Activated T-cell treated with anti-CD3 and anti-CD28 coated beads for 4 hours (primary cell): ENCODE data around the gene KCNE4.

Experiments
- DNase-seq: peaks from one replicate; pipeline ENCODE4 v3.0.0-alpha.2; 2020

Gene KCNE4

DNA sequence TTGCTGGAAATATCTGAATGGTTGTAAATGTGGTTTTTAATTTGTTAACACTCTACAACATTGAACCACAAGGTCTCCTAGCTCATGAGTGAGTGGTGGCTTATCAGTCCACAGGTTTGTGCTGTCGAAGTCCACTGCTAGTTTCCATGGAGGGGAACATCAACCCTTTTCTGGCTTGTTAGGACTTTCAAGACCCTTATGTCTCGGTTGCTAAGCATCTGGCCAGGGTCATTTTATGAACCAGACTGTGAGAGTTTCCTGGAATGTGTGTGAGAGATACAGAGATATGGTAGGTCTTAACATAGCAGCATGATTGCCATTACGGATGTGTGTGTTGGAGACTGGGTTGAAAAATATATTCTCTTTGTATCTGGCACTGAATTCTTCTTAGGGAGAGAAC, 36.9 kb downstream of the KCNE4 start:
- no peak for DNase-seq

DNA sequence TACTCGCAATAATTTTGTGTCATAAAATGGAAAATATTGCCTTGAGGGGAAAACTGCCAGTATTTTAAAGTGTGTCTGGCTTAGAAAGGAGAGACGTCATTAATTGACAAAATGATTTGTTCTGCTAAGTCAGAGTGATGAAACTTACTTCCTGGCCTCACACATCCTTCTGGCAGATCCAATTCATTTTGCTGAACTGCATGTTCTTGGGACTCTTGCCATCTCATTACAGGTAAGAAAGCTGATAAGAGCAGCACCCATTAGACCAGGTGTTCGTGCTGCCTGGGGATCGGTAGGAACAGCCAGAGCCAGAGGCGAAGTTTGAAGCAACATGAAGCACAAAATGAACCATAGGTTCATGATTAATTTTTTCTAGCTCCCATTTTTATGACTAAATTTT, 38.0 kb downstream of the KCNE4 start:
- no peak for DNase-seq

- DNase-seq = no peak
Observed at GRCh38 chr2:223090540-223091235, 38.7 kb downstream of the KCNE4 start.

- no peak for DNase-seq
Observed at GRCh38 chr2:223092667-223093066, 40.7 kb downstream of the KCNE4 start.

DNA sequence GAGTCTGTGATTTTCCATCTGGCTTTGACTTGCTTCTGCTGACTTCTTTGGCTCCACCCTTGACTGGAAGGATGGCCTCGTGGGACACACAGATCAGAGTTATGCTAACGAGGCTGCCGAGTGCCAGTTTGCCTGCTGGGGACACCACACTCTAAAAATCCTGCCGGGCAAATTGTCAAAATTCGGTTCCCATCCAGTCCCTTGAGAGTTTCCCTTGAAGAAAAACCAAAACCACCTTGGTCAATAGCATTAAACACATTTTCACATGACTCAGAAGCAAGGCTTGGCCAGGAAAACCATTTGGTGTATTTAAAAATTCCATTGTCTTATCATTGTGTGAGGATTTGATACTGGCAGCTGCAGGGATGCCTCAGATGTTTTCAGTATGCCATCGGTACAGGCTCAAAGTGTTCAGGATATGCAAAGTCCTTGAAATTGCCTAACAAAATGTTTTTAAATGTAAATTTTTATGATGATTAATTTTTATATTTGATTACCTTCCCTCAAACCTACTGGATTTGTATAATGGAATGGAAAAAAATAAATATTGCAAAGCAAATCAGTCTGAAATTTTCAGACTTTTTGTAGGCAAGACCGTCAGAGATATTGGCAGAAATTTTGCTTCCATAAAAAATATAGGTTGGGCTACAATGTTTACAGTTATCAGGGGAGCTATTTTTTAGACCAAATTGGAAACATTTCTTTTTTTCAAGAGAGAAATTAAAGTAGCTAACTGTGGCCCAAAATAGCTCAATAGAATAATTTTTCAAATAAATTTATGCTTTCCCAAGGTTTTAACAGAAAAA, 41.6 kb downstream of the KCNE4 start:
- DNase-seq = no peak

GRCh38 chr2:223095207-223095606, 43.2 kb downstream of the KCNE4 start:
- no peak for DNase-seq

DNA sequence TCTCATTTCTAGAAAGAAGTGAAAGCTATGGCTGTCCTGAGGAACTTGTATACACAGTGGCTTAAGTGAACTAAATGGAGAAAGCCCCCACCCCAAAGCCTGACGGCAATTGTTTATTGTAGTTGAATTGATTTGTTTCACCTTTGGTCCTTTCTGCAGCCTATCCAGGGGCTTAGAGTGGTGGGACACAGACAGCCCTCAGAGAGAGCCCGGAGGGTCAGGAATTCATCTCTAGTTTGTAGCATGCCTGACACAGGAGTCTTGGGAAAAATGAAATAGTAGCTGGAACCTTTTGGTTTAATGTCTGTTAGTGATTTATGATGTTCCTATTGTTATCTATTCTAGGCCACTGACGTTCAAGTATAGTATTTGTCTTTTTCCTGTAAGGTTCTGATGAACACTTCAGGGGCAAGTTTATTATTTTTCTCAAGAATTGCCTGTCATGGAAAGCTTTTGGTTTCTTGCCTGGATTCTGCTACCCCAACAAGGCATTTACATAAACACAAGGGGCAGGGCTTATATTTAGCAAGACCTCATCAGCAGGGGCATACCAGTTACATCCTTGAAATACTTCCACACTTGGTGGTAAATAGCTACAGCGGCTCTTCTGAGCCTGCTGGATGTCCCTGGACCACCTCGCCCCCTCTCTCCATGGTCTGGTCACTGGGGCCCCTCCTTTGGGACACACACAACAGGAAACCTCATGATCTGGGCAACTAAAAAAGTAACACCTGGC, 44.4 kb downstream of the KCNE4 start:
- DNase-seq = no peak

GRCh38 chr2:223097888-223098383, 45.9 kb downstream of the KCNE4 start:
- no peak for DNase-seq

DNA sequence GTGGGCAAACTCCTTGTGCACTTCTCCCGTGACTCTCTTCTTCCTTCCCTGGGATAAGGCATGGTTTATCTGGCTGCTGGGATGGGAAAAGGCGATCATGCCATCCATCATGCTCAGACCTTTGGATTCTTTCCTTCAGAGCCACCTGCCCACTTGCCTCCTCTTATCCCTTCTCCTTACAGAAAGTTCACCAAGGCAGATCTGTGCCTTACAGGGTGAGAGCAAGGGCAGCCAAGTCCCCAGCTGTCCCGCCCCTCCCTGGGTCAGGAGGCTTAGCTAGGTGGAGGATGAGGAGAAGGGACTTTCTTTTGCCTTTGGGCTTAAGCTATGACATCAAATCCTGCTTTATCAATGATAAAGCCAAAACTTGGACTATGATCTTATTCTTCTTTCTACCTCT, 47.6 kb downstream of the KCNE4 start:
- no peak for DNase-seq

GRCh38 chr2:223100061-223100511, 48.1 kb downstream of the KCNE4 start:
- no peak for DNase-seq

GRCh38 chr2:223101340-223102039, 49.5 kb downstream of the KCNE4 start:
- DNase-seq = no peak

DNA sequence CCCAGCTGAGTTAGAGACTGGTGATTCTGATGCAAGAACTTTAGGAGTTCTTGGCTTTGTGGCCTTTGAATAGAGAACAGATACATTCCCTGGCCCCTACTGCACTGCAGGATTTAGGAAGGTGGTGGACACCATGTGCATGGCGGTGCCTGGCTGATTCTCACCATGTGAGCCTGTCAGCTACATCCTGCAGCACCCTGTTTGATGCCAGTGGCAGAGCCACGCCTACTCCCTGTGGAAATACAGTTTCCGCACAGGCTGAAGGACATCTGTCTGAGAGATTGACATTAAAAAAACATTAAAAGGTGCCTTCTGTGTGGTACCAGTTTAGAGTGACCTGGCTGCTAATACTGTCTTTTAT, 50.0 kb downstream of the KCNE4 start:
- no peak for DNase-seq

- DNase-seq = no peak
Observed at GRCh38 chr2:223102450-223102849, 50.5 kb downstream of the KCNE4 start.

- DNase-seq = no peak
Observed at GRCh38 chr2:223104336-223105132, 52.5 kb downstream of the KCNE4 start.
